ENCODE results near the gene ZNF557.
A peak's percentile ranks its signal among the peaks of the same experiment; 100 is the strongest.

Gene ZNF557

GRCh38 chr19:7098096-7098495, 28.6 kb downstream of the ZNF557 start:
- H3K4me1 ChIP-seq (ENCODE audit: insufficient read depth, low read length, poor library complexity, severe bottlenecking) = peaks cover 15% of the 10 kb centered on the region
- H3F3A ChIP-seq (ENCODE audit: low read depth) = no peaks in the 10 kb centered on the region
- peak overlapping the region; percentile 93 for H3K9ac ChIP-seq (ENCODE audit: low read depth, low read length, poor library complexity, severe bottlenecking)
- no peaks in the 10 kb centered on the region; the same call in 1 of the 2 replicates for H3K79me2 ChIP-seq (ENCODE audit: insufficient read depth, low read length)
- H3K27me3 ChIP-seq (ENCODE audit: insufficient read depth, low read length, poor library complexity, severe bottlenecking) = no peaks in the 10 kb centered on the region
- H3K4me3 ChIP-seq (ENCODE audit: low read length, poor library complexity, severe bottlenecking) = peak overlapping the region; percentile 87
- no peaks in the 10 kb centered on the region for H4K20me1 ChIP-seq (ENCODE audit: insufficient read depth, low read length, poor library complexity, severe bottlenecking)
- no peak for TF ChIP-seq EZH2phosphoT487 (IDR thresholded peaks at IDR 0.05; ENCODE audit: borderline replicate concordance)
- no peak for TF ChIP-seq CTCF (conservative IDR thresholded peaks at IDR 0.05; ENCODE audit: low read length)
- peak overlapping the region; percentile 86 for H3K4me2 ChIP-seq (ENCODE audit: low read depth, low read length, poor library complexity, severe bottlenecking)
- no peaks in the 10 kb centered on the region for H3K36me3 ChIP-seq (ENCODE audit: insufficient read depth, low read length)
- H3K9me3 ChIP-seq (ENCODE audit: insufficient read depth, low read depth, low read length) = peaks cover 7% of the 10 kb centered on the region; the same call in 1 of the 2 replicates
- no peaks in the 10 kb centered on the region for H3K9me2 ChIP-seq (replicated peaks; ENCODE audit: low read depth, low read length)
- peak overlapping the region; percentile 99; the same call in 1 of the 2 replicates for H2AFZ ChIP-seq (ENCODE audit: low read length)

DNA sequence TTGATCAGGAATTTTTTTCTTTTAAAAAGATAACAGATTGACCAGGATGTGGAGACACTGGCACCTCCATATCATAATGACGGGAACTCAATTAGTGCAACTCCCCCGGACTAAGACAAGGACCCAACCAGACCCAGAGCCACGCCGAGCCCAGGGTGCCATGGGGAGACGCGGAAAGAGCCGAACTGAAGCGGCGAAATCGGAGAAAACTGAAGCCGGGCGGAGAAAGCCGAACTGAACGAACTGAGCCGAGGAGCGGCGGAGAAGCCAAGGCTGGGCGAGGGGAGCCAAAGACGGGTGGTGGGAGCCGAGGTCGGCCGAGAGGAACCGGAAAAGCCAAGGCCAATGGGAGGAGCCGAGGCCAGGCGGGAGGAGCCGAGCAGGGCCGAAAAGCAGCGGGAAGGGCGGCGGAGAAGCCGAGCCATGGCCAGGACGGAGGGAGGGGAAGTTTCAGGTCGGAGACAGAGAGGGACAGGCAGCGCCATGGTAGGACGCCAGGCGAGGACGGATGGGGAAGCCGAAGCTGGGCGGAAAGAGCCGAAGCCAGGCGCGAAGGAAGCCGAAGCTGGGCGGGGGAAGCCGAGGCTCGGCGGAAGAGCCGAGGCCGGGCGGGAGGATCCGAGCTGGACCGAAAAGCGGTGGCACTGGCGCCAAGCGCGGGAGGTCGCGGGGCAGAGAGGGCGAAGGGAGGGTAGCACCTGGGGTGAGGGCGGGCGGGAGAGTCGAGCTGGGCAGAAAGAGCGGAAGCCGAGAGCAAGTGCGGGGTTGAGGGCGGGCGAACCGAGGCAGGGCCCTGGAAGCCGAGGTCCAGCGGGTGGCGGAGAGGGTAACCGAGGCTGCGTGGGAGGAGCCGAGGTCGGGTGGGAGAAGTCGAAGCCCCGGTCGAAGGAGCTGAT, 29.4 kb downstream of the ZNF557 start:
- Histone ChIP-seq H3K4me3 (ENCODE audit: low read length, poor library complexity, severe bottlenecking) (peak overlapping the region; percentile 87), H4K20me1 (ENCODE audit: insufficient read depth, low read length, poor library complexity, severe bottlenecking) (no peaks in the 10 kb centered on the region), H3K4me2 (ENCODE audit: low read depth, low read length, poor library complexity, severe bottlenecking) (peak overlapping the region; percentile 86), H2AFZ (ENCODE audit: low read length) (peak overlapping the region; percentile 99), H3F3A (ENCODE audit: low read depth) (no peaks in the 10 kb centered on the region), H3K9me3 (ENCODE audit: insufficient read depth, low read depth, low read length) (peaks cover 7% of the 10 kb centered on the region; the same call in 1 of the 2 replicates), H3K36me3 (ENCODE audit: insufficient read depth, low read length) (no peaks in the 10 kb centered on the region), H3K9ac (ENCODE audit: low read depth, low read length, poor library complexity, severe bottlenecking) (peak overlapping the region; percentile 93), H3K4me1 (ENCODE audit: insufficient read depth, low read length, poor library complexity, severe bottlenecking) (peaks cover 15% of the 10 kb centered on the region), H3K27me3 (ENCODE audit: insufficient read depth, low read length, poor library complexity, severe bottlenecking) (no peaks in the 10 kb centered on the region), H3K9me2 (replicated peaks; ENCODE audit: low read depth, low read length) (no peaks in the 10 kb centered on the region), H3K79me2 (ENCODE audit: insufficient read depth, low read length) (no peaks in the 10 kb centered on the region; the same call in 1 of the 2 replicates)
- no peak for TF ChIP-seq EZH2phosphoT487 (IDR thresholded peaks at IDR 0.05; ENCODE audit: borderline replicate concordance)
- no peak for TF ChIP-seq CTCF (conservative IDR thresholded peaks at IDR 0.05; ENCODE audit: low read length)

GRCh38 chr19:7099597-7099921, 30.1 kb downstream of the ZNF557 start:
- Histone ChIP-seq H4K20me1 (ENCODE audit: insufficient read depth, low read length, poor library complexity, severe bottlenecking) (no peaks in the 10 kb centered on the region), H3K27me3 (ENCODE audit: insufficient read depth, low read length, poor library complexity, severe bottlenecking) (no peaks in the 10 kb centered on the region), H3K36me3 (ENCODE audit: insufficient read depth, low read length) (no peaks in the 10 kb centered on the region), H3F3A (ENCODE audit: low read depth) (no peaks in the 10 kb centered on the region), H3K4me1 (ENCODE audit: insufficient read depth, low read length, poor library complexity, severe bottlenecking) (peaks cover 15% of the 10 kb centered on the region), H3K4me2 (ENCODE audit: low read depth, low read length, poor library complexity, severe bottlenecking) (peak overlapping the region; percentile 86), H2AFZ (ENCODE audit: low read length) (peak overlapping the region; percentile 99), H3K4me3 (ENCODE audit: low read length, poor library complexity, severe bottlenecking) (peak overlapping the region; percentile 87), H3K9ac (ENCODE audit: low read depth, low read length, poor library complexity, severe bottlenecking) (peak overlapping the region; percentile 93), H3K9me2 (replicated peaks; ENCODE audit: low read depth, low read length) (no peaks in the 10 kb centered on the region), H3K79me2 (ENCODE audit: insufficient read depth, low read length) (no peaks in the 10 kb centered on the region; the same call in 1 of the 2 replicates), H3K9me3 (ENCODE audit: insufficient read depth, low read depth, low read length) (peaks cover 6% of the 10 kb centered on the region; the same call in 1 of the 2 replicates)
- no peak for TF ChIP-seq EZH2phosphoT487 (IDR thresholded peaks at IDR 0.05; ENCODE audit: borderline replicate concordance)
- no peak for TF ChIP-seq CTCF (conservative IDR thresholded peaks at IDR 0.05; ENCODE audit: low read length)

All from Loucy (cell line).